ENCODE data around the gene MAPKAP1.

- no peak for TF ChIP-seq CTCF (IDR thresholded peaks at IDR 0.05; ENCODE audit: insufficient read depth, low read length)
- no peak for TF ChIP-seq GABPA (IDR thresholded peaks at IDR 0.05; ENCODE audit: low read depth)
- no peak for TF ChIP-seq REST (IDR thresholded peaks at IDR 0.05; ENCODE audit: insufficient replicate concordance, low read depth)
- no peak for TF ChIP-seq SPI1 (IDR thresholded peaks at IDR 0.05; ENCODE audit: borderline replicate concordance, low read depth)
- no peak for TF ChIP-seq POLR2AphosphoS5 (IDR thresholded peaks at IDR 0.05; ENCODE audit: low read depth)
Observed at GRCh38 chr9:125486576-125486975, 220.4 kb downstream of the MAPKAP1 start.

All from HL-60 (cell line).